Right lobe of liver (tissue), 6 donors: ENCODE measurements around the gene FOXF2. TPM values are rescaled to one million over a fixed set of nuclear protein-coding genes. Genes with fewer than 3 reads are reported as not detected.

Experiments used
- ATAC-seq, 4 donors: fragments of 200-7000 bp; cut with Tn5 transposase; one replicate each; pipeline ENCODE4 v1.9.1; 2020; ENCODE audit warnings: mild to moderate bottlenecking in 4 of 4, moderate library complexity in 4 of 4
- DNase-seq, 3 donors: peaks; one replicate each; pipeline ENCODE4 v3.0.0-alpha.2; 2020
- H3K27ac ChIP-seq, 3 donors: fragments of 200-600 bp; one replicate each; pipeline ENCODE4 v1.8.0; 2022
- H3K27me3 ChIP-seq, 2 donors: fragments of 200-600 bp; one replicate each; pipeline ENCODE4 v1.8.0; 2022
- H3K36me3 ChIP-seq, 4 donors: fragments of 200-600 bp; sonication (generic) in 1 of 4; one replicate each; pipeline versions ENCODE4 v1.5.1 to v1.8.0; 2017 to 2022; ENCODE audit warnings: control low read depth in 1 of 4
- H3K4me1 ChIP-seq, 4 donors: fragments of 200-600 bp; sonication (generic) in 1 of 4; one replicate each; pipeline versions ENCODE4 v1.5.1 to v1.8.0; 2017 to 2022; ENCODE audit warnings: control low read depth in 1 of 4
- H3K4me3 ChIP-seq, 3 donors: fragments of 200-600 bp; one replicate each; pipeline ENCODE4 v1.8.0; 2022
- H3K9me3 ChIP-seq, 4 donors: fragments of 200-600 bp; sonication (generic) in 1 of 4; one replicate each; pipeline versions ENCODE4 v1.5.1 to v1.8.0; 2017 to 2022; ENCODE audit warnings: control low read depth in 1 of 4
- CTCF ChIP-seq, 4 donors: fragments of 200-600 bp in 3 of 4; fragments of 450-650 bp in 1 of 4; IDR thresholded peaks; one replicate each; pipeline versions ENCODE4 v1.5.1 to v1.8.0; 2016 to 2022; ENCODE audit warnings: antibody characterized with exemption in 4 of 4, mild to moderate bottlenecking in 2 of 4
- POLR2A ChIP-seq: fragments of 450-650 bp; IDR thresholded peaks from one replicate; pipeline ENCODE4 v1.6.1; 2017; ENCODE audit warnings: antibody characterized with exemption, mild to moderate bottlenecking
- WGBS: methylation state at CpG from one replicate; pipeline ENCODE4 v1.1.6; 2018; ENCODE audit warnings: low coverage, low lambda C conversion rate; ENCODE audit not compliant: insufficient coverage; ENCODE audit errors: missing lambda C conversion rate; 5-methylcytosine and 5-hydroxymethylcytosine counted together
- intact Hi-C, 2 donors: fragments of 100-400 bp; cut with DNase I; formaldehyde crosslinking; loops; one replicate each; pipeline versions ENCODE4 v1.11.2 to v1.14.1; 2022
- total RNA-seq, 6 experiments: library from RNA; depleted of rRNA in 2 of 6; stranded (reverse); fragments of >200 nt in 2 of 6; fragmentation: NEBNext Ultra II Directional in 3 of 6; extraction: Animal tissue kit (Norgen Biotek cat#: 25700) in 3 of 6; gene quantifications; one replicate each; pipeline versions ENCODE4 v1.1.0 to v1.2.4, GENCODE V29; 2016 to 2023
- donor health status: DM: no; HTN: yes; CAD: no.
- donor health status: DM: no; HTN: no; CAD: no.
- donor health status: DM: no; HTN: no; CAD: no.
- donor health status: DM: no; HTN: yes; CAD: no.
- donor health status: DM: no; HTN: yes; CAD: no.

Gene FOXF2
- total RNA-seq, 6 experiments from 2014 or later, result 0.11 to 0.19 TPM; not detected in 4

GRCh38 chr6:1392813-1393640 lies 3.7 kb downstream of the FOXF2 start:
- peak in 2 of 4 donors; percentile 7 to 12 for ATAC-seq
- no peak for TF ChIP-seq CTCF (IDR thresholded peaks at IDR 0.05)
- no peak for TF ChIP-seq POLR2A
- Histone ChIP-seq H3K27me3 (peaks cover 4 to 46% of the 10 kb centered on the region in 2 donors), H3K9me3 (no peaks in the 10 kb centered on the region), H3K36me3 (no peaks in the 10 kb centered on the region), H3K4me3 (peak overlapping the region in 2 of 3 donors; percentile 16 to 23), H3K4me1 (peaks cover 0 to 21% (median 0%) of the 10 kb centered on the region in 4 donors), H3K27ac (no peak overlapping the region)
- peak in 1 of 3 donors; percentile 33 for DNase-seq
- WGBS, result 6% methylated on average over 10 of the region's 74 CpGs
- intact Hi-C loops, result loop anchor here in 1 of 2 donors (10.0 kb wide), 1 partner anchor 608 kb away; no protein-coding TSS in a partner anchor

GRCh38 chr6:1393641-1394283 lies 4.4 kb downstream of the FOXF2 start:
- no peaks in the 10 kb centered on the region for H3K36me3 ChIP-seq
- H3K4me1 ChIP-seq, result peaks cover 0 to 21% (median 0%) of the 10 kb centered on the region in 4 donors
- H3K9me3 ChIP-seq, result no peaks in the 10 kb centered on the region
- H3K4me3 ChIP-seq, result peak overlapping the region in 2 of 3 donors; percentile 16 to 23
- ATAC-seq, result peak; percentile 16 to 57 (median 31)
- intact Hi-C loops, result loop anchor here in 1 of 2 donors (10.0 kb wide), 1 partner anchor 609 kb away; no protein-coding TSS in a partner anchor
- no peak overlapping the region for H3K27ac ChIP-seq
- peak in 1 of 3 donors; percentile 37 for DNase-seq
- peaks cover 3 to 44% of the 10 kb centered on the region in 2 donors for H3K27me3 ChIP-seq
- WGBS, result 2% methylated on average over 25 of the region's 47 CpGs
- TF ChIP-seq POLR2A (no peak), CTCF (IDR thresholded peaks at IDR 0.05) (no peak)

DNA sequence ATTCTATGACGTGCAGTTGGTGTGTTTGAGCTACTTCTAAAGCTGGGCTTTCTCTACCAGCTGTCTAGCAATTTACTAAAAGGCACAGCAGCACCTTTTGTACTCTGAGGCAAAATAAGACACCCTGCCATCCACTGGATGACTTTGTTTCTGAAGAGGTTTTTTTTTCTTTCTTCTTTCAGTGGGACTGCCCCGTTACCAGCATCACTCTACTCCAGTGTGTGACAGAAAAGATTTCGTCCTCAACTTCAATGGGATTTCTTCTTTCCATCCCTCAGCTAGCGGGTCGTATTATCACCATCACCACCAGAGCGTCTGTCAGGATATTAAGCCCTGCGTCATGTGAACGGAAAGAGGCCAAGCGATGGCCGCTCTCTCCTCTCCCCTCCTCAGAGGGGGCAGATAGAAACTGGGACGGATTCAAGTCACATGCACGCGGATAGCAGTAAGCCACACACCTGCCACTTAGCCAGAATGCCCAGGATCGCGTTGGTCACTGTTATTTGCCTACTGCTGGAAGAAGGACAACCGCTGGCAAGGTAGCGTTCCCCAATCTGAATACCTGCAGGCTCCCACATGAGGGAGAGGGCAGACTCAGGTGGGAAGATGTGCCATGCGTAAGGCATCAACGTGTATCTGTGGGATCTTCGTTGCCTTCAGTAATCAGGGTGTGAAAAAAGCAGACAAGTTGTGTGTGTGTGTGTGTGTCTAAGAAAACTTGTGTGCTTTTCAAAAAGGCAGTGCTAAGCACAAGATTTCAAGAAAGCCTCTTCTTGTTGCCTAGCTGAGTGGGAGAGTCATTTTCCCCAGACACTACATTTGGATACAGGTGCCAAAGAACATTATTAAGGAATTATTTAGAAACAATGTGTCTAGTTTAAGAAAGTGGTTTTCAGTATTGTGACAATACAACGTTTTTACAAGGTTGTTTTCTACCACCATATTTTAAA lies 5.4 kb downstream of the FOXF2 start:
- H3K27ac ChIP-seq, result no peak overlapping the region
- H3K9me3 ChIP-seq, result no peaks in the 10 kb centered on the region
- H3K36me3 ChIP-seq, result no peaks in the 10 kb centered on the region
- peaks cover 0 to 21% (median 0%) of the 10 kb centered on the region in 4 donors for H3K4me1 ChIP-seq
- WGBS, result 27% methylated on average over 21 of the region's 21 CpGs
- ATAC-seq, result no peak
- no peak overlapping the region for H3K4me3 ChIP-seq
- DNase-seq, result no peak
- peaks cover 0 to 41% of the 10 kb centered on the region in 2 donors for H3K27me3 ChIP-seq
- intact Hi-C loops, result loop anchor here in 1 of 2 donors (10.0 kb wide), 1 partner anchor 610 kb away; no protein-coding TSS in a partner anchor
- no peak for TF ChIP-seq POLR2A
- no peak for TF ChIP-seq CTCF (IDR thresholded peaks at IDR 0.05)

DNA sequence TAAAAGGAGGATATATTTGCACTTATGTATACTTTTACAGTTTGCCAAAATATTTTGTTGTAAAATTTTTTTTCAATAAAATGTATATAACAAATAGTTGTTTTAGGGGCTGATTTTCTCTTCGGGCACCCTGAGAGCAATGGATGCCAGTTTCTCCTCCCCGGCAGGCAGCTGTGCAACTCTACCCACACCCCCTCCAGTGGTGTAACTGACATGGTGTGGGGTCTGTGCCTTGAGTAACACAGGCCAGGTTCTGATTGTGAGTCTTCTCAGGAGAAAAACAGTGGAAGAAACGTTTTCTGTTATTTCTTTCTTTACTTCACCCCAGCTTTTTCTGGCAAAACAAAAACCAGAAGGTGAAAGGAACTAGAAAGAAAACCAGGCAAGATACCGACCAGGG lies 6.1 kb downstream of the FOXF2 start:
- intact Hi-C loops, result loop anchor here in 1 of 2 donors (10.0 kb wide), 1 partner anchor 611 kb away; no protein-coding TSS in a partner anchor
- ATAC-seq (no peak), DNase-seq (no peak)
- H3K27me3 ChIP-seq, result peaks cover 0 to 35% of the 10 kb centered on the region in 2 donors
- no peaks in the 10 kb centered on the region for H3K9me3 ChIP-seq
- H3K36me3 ChIP-seq, result no peaks in the 10 kb centered on the region
- H3K4me1 ChIP-seq, result peaks cover 0 to 15% (median 0%) of the 10 kb centered on the region in 4 donors
- no peak overlapping the region for H3K27ac ChIP-seq
- TF ChIP-seq POLR2A (no peak), CTCF (IDR thresholded peaks at IDR 0.05) (no peak)
- no peak overlapping the region for H3K4me3 ChIP-seq
- 32% methylated on average over 4 of the region's 4 CpGs for WGBS
